GM23248 (cell line): ENCODE data around the gene FPR3. TPM values are rescaled to one million over a fixed set of nuclear protein-coding genes. Genes with fewer than 3 reads are reported as not detected.

Experiments used
- DNase-seq: peaks from one replicate; pipeline ENCODE4 v3.0.0-alpha.2; 2015
- H2AFZ ChIP-seq: fragments of 200-600 bp; sonication (generic); 2 replicates; pipeline ENCODE4 v1.6.1; 2016; ENCODE audit warnings: antibody characterized with exemption
- H3F3A ChIP-seq: fragments of 200-600 bp; sonication (generic); 2 replicates; pipeline ENCODE4 v1.6.1; 2016; ENCODE audit warnings: mild to moderate bottlenecking, antibody characterized with exemption, mixed run types; ENCODE audit not compliant: insufficient read depth
- H3K27ac ChIP-seq: fragments of 200-600 bp; sonication (generic); 2 replicates; pipeline ENCODE4 v1.5.1; 2016; ENCODE audit warnings: mild to moderate bottlenecking
- H3K27me3 ChIP-seq: fragments of 200-600 bp; sonication (generic); replicated peaks from 2 replicates; pipeline ENCODE4 v1.6.1; 2016; ENCODE audit warnings: mild to moderate bottlenecking; ENCODE audit not compliant: insufficient read depth
- H3K36me3 ChIP-seq: fragments of 200-600 bp; sonication (generic); 2 replicates; pipeline ENCODE4 v1.6.1; 2016; ENCODE audit warnings: low read depth, mild to moderate bottlenecking
- H3K4me1 ChIP-seq: fragments of 200-600 bp; sonication (generic); 2 replicates; pipeline ENCODE4 v1.6.1; 2016; ENCODE audit warnings: mild to moderate bottlenecking; ENCODE audit not compliant: insufficient read depth
- H3K4me2 ChIP-seq: fragments of 200-600 bp; sonication (generic); one replicate; pipeline ENCODE4 v1.6.1; 2016; ENCODE audit warnings: mild to moderate bottlenecking; ENCODE audit not compliant: unreplicated experiment
- H3K4me3 ChIP-seq: fragments of 200-600 bp; sonication (generic); 2 replicates; pipeline ENCODE4 v1.5.1; 2016; ENCODE audit warnings: mild to moderate bottlenecking
- H3K79me2 ChIP-seq: fragments of 200-600 bp; sonication (generic); 2 replicates; pipeline ENCODE4 v1.6.1; 2016; ENCODE audit warnings: mild to moderate bottlenecking; ENCODE audit not compliant: insufficient read depth
- H3K9ac ChIP-seq: fragments of 200-600 bp; sonication (generic); 2 replicates; pipeline ENCODE4 v1.6.1; 2016; ENCODE audit warnings: mild to moderate bottlenecking
- H3K9me2 ChIP-seq: fragments of 200-600 bp; sonication (generic); 2 replicates; pipeline ENCODE4 v1.6.1; 2016; ENCODE audit warnings: mixed run types, mild to moderate bottlenecking, moderate library complexity; ENCODE audit not compliant: insufficient read depth
- H3K9me3 ChIP-seq: fragments of 200-600 bp; sonication (generic); one replicate; pipeline ENCODE4 v1.6.1; 2017; ENCODE audit warnings: low read depth
- H4K20me1 ChIP-seq: fragments of 200-600 bp; sonication (generic); 2 replicates; pipeline ENCODE4 v1.6.0; 2016; ENCODE audit not compliant: insufficient read depth
- EZH2 ChIP-seq: fragments of 200-600 bp; sonication (generic); IDR thresholded peaks from 2 replicates; pipeline ENCODE4 v1.6.1; 2018; ENCODE audit warnings: antibody characterized with exemption, mild to moderate bottlenecking; ENCODE audit not compliant: insufficient read depth, poor library complexity, severe bottlenecking
- EZH2phosphoT487 ChIP-seq: fragments of 200-600 bp; sonication (generic); IDR thresholded peaks from 2 replicates; pipeline ENCODE4 v1.6.1; 2018; ENCODE audit warnings: antibody characterized with exemption, moderate library complexity, mild to moderate bottlenecking, low read depth; ENCODE audit not compliant: insufficient read depth
- WGBS, 2 experiments: methylation state at CpG; one replicate each; pipeline ENCODE4 v1.1.6; 2015 to 2017; ENCODE audit warnings: low lambda C conversion rate in 2 of 2, low coverage in 1 of 2; ENCODE audit errors: missing lambda C conversion rate in 2 of 2; 5-methylcytosine and 5-hydroxymethylcytosine counted together
- in situ Hi-C: fragments of 300-500 bp; cut with MboI; formaldehyde crosslinking; loops from 2 replicates; pipeline ENCODE4 v1.15.0; 2020
- polyA plus RNA-seq: library from polyadenylated mRNA; unstranded; fragments of >200 nt; fragmentation: Nextera tagmentation; extraction: Ambion mirVana; gene quantifications from 2 replicates; pipeline ENCODE4 v1.2.1, GENCODE V29; 2016
- total RNA-seq: library from RNA; depleted of rRNA; stranded (reverse); fragments of >200 nt; shearing (Covaris generic); gene quantifications from 2 replicates; pipeline ENCODE4 v1.2.3, GENCODE V29; 2014; rRNA removed

Gene FPR3, protein sequence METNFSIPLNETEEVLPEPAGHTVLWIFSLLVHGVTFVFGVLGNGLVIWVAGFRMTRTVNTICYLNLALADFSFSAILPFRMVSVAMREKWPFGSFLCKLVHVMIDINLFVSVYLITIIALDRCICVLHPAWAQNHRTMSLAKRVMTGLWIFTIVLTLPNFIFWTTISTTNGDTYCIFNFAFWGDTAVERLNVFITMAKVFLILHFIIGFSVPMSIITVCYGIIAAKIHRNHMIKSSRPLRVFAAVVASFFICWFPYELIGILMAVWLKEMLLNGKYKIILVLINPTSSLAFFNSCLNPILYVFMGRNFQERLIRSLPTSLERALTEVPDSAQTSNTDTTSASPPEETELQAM
- total RNA-seq, result not detected in 2 replicates
- not detected in 2 replicates for polyA plus RNA-seq

DNA sequence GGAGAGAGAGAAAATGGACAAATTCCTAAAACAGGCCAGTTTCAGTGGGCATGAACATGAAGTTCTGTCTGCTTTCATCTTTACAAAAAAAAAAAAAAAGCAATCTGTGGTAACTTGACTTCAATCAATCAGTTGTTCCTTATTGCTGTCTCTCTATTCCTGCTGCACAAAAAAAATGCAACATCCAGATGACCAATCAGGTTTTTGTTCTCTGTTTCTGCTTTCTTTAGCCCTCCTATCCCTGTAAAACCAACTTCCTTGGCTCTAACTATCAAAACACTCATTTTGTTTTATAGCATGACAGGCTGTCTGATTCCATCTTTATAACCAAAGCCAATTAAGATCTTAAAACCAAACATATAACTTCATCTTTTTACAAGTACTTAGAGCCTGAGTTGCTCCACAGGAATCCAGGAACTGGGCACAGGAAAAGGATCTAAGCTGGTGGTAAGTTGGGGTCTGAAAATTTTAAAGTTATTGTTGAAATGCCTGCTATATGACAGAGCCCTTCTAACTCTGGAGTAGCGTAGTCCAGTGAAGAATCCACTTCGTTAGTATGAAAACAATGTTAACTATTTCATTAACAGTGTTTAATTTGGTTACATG lies at the start of gene FPR3:
Gene FPR3 (plus strand): TSS at position 273 of the 606 bp plus-strand sequence. CDS start 28,592 bp downstream, outside the sequence.
- DNase-seq, result no peak
- no peaks in the 10 kb centered on the region for H3K9me2 ChIP-seq
- no peak within 1 kb of the TSS for H3K27ac ChIP-seq
- no peak within 1 kb of the TSS for H3K4me2 ChIP-seq
- in situ Hi-C loops, result no loop called here
- no peaks in the 10 kb centered on the region for H4K20me1 ChIP-seq
- H3K27me3 ChIP-seq, result no peaks in the 10 kb centered on the region
- H2AFZ ChIP-seq, result peak within 1 kb of the TSS; percentile 32
- H3K79me2 ChIP-seq, result no peaks in the 10 kb centered on the region
- TF ChIP-seq EZH2, result no peak
- no peak for TF ChIP-seq EZH2phosphoT487
- WGBS, 2 experiments, result 17 to 29% methylated on average over 2 of the region's 2 CpGs
- H3K9ac ChIP-seq, result no peak within 1 kb of the TSS
- H3K4me3 ChIP-seq, result no peak within 1 kb of the TSS
- H3K4me1 ChIP-seq, result 0 out of 2 replicates have a peak, but pooled peaks cover 10% of the 10 kb centered on the region
- H3K36me3 ChIP-seq, result no peaks in the 10 kb centered on the region
- H3F3A ChIP-seq, result no peaks in the 10 kb centered on the region
- no peaks in the 10 kb centered on the region for H3K9me3 ChIP-seq

DNA sequence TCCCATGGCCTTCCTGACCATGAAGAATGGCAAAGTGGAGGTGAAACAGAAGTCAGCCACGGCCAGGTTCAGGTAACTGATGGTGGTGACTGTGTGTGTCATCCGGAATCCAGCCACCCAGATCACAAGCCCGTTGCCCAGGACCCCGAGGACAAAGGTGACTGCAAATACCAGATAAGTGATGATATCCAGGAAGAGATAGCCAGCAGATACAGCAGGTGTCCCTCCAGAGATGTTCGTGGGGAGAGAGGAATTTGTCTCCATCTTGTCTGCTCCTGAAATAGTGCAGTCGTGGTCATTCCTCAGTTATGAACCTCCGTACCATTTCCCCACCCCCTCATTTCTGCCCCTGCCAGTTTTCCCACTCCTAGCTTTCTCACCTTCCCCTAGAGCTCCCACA lies 48.2 kb upstream of the FPR3 start:
- in situ Hi-C loops, result no loop called here
- Histone ChIP-seq H3K36me3 (no peaks in the 10 kb centered on the region), H3K4me3 (no peak overlapping the region), H3K4me1 (peaks cover 4% of the 10 kb centered on the region; the same call in 1 of the 2 replicates), H3K27me3 (no peaks in the 10 kb centered on the region), H3K4me2 (no peak overlapping the region), H3K9me2 (no peaks in the 10 kb centered on the region), H3K9ac (no peak overlapping the region), H4K20me1 (no peaks in the 10 kb centered on the region), H3F3A (no peaks in the 10 kb centered on the region), H3K9me3 (no peaks in the 10 kb centered on the region), H3K27ac (no peak overlapping the region), H2AFZ (no peak overlapping the region), H3K79me2 (no peaks in the 10 kb centered on the region)
- no peak for DNase-seq
- no peak for TF ChIP-seq EZH2
- TF ChIP-seq EZH2phosphoT487, result no peak
- 16 to 24% methylated on average over 7 of the region's 7 CpGs for WGBS, 2 experiments

DNA sequence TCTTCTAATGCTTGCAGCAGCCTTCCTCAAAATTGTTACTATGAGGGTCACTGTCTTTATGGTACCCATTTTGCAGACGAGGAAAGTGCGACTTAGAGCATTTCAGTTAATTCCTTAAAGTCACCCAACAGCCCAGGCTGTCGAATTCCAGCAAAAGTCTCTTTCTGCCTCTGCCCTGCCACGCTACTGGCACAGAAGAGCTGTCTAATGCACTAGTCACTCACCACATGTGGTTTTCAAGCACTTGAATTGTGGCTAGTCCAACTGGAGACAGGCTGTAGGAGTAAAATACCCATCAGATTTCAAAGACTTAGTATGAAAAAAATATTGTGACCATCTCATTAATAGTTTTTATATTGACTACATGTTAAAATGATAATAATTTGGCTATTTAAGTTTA lies 45.0 kb upstream of the FPR3 start:
- no peaks in the 10 kb centered on the region for H3F3A ChIP-seq
- no peaks in the 10 kb centered on the region for H3K9me2 ChIP-seq
- H3K9me3 ChIP-seq, result no peaks in the 10 kb centered on the region
- no peaks in the 10 kb centered on the region; the same call in 1 of the 2 replicates for H3K27me3 ChIP-seq
- no peaks in the 10 kb centered on the region for H4K20me1 ChIP-seq
- no peaks in the 10 kb centered on the region for H3K79me2 ChIP-seq
- DNase-seq, result peak; percentile 64
- 34 to 42% methylated on average over 4 of the region's 4 CpGs for WGBS, 2 experiments
- peak overlapping the region; percentile 47 for H3K27ac ChIP-seq
- in situ Hi-C loops, result no loop called here
- no peaks in the 10 kb centered on the region for H3K36me3 ChIP-seq
- no peak overlapping the region for H2AFZ ChIP-seq
- H3K4me3 ChIP-seq, result no peak overlapping the region
- H3K4me1 ChIP-seq, result peaks cover 4% of the 10 kb centered on the region; the same call in 1 of the 2 replicates
- TF ChIP-seq EZH2phosphoT487 (no peak), EZH2 (no peak)
- H3K9ac ChIP-seq, result no peak overlapping the region
- no peak overlapping the region for H3K4me2 ChIP-seq

DNA sequence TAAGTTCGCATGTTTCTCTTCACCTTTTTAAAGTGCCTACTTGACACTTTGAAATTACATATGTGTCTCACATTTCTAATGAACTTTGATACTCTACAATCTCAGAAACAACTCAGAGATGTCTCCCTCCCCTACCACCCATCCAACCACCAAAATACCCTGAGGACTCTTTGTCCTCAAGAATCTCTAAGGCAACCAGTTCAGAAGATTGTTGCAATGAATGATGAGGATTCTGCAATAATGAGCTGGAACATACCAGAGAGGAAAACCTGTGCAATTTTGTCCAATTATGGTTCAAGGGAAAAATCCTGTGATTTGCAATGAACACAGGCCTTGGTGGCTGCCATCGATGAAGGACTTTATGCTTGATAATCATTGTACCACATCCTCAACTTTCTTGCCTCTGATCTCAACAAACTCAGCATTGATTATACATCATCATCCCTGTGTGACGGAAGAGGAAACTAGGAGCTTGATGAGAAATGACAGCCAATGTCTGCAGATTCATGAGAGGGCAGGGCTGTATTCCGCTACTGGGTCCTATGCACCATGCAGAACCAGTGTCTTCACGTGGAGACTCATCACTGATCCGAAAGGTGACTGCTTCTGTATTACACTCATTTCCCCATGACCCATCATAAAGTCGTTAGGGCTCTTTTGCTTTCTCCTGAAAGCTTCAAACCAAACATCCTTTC lies 44.4 kb upstream of the FPR3 start:
- H2AFZ ChIP-seq, result no peak overlapping the region
- peak; percentile 39 for DNase-seq
- no peaks in the 10 kb centered on the region; the same call in 1 of the 2 replicates for H3K27me3 ChIP-seq
- no peaks in the 10 kb centered on the region for H3F3A ChIP-seq
- 31 to 45% methylated on average over 7 of the region's 7 CpGs for WGBS, 2 experiments
- no peaks in the 10 kb centered on the region for H3K9me3 ChIP-seq
- no peaks in the 10 kb centered on the region for H4K20me1 ChIP-seq
- H3K27ac ChIP-seq, result peak overlapping the region; percentile 47
- H3K9me2 ChIP-seq, result no peaks in the 10 kb centered on the region
- no peak for TF ChIP-seq EZH2
- no peak for TF ChIP-seq EZH2phosphoT487
- H3K9ac ChIP-seq, result no peak overlapping the region
- H3K36me3 ChIP-seq, result no peaks in the 10 kb centered on the region
- H3K4me1 ChIP-seq, result peaks cover 4% of the 10 kb centered on the region; the same call in 1 of the 2 replicates
- no peaks in the 10 kb centered on the region for H3K79me2 ChIP-seq
- H3K4me3 ChIP-seq, result no peak overlapping the region
- in situ Hi-C loops, result no loop called here
- no peak overlapping the region for H3K4me2 ChIP-seq
